ENCODE data around the gene TMPRSS3.

Gene TMPRSS3

DNA sequence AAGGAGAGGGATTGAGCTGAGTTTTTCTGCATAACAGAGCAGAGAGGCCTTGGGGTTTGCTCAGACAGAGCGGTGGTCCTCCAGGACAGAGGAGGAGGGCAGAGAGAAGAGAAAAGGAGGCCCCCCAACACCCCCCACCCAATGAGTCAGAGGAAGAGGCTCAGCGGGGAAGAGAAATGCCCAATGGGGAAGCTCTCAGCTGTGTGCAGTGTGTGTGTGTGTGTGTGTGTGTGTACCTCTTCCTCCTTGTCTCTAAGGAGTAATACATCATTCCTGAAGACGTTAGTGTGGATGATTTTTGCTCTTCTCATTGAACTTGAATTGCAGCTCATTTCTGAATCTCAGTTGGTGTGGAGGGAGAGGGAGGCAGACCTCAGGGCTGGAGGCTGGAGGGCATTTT lies 8.7 kb downstream of the TMPRSS3 start:
- no peak for DNase-seq

- no peak for DNase-seq
These were observed 9.7 kb downstream of the TMPRSS3 start for GRCh38 chr21:42386034-42386591.

DNA sequence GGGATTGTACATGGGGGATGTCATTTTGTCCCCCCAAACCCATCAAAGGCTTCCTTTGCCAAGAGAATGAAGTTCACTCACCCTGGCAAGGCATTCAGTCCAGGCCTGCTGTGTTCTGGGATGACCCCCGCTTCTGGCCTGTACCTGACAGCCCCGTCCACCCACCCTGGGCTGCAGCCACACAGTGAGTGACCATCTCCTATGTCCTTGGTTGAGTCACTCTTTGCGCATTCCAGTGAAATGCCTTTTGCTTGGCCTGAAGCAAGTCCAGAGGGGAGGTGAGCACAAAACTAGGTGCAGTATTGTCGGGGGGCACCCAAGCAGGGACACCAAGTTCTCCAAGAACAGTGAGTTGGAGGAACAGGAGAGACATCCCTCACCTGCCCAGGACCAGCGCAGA lies 10.2 kb downstream of the TMPRSS3 start:
- no peak for DNase-seq

DNA sequence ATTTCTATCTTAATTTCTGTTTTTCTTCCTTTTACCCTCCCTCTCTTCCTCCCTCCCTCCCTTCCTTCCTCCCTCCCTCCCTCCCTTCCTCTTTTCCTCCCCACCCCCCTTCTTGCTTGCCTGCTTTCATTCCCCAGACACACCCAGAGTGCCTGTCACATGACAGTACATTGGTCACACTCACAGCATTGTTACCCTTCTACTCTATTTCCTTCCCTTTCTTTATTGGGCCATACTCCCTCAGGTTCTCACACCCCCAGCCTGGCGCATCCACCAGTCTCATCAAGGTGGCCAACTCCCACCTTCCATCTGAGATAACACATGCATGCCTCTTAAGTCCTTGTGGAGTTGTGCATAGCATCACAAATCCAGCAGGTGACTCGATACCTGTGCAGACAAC lies 10.9 kb downstream of the TMPRSS3 start:
- DNase-seq = no peak

GRCh38 chr21:42384156-42384945 lies 11.5 kb downstream of the TMPRSS3 start:
- no peak for DNase-seq

DNA sequence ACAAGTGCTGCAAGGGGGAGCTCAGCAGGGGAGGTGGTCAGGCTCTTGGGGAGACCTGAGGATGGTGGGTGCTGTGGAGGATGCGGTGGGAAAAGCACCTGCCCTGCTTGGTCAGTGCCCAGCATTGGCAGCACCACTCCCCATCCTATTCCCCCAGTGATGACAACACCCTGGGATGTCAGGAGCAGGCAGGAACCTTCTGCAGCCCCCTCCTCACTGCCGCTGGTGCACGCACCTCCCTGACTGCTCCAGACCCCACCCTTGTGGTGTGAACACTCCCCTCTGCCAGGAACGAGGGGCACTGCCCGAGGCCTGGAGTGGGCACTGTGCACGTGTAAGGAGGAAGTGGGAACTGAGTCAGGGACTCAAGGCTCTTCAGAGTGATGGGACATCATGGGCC lies 12.5 kb downstream of the TMPRSS3 start:
- DNase-seq = no peak

DNA sequence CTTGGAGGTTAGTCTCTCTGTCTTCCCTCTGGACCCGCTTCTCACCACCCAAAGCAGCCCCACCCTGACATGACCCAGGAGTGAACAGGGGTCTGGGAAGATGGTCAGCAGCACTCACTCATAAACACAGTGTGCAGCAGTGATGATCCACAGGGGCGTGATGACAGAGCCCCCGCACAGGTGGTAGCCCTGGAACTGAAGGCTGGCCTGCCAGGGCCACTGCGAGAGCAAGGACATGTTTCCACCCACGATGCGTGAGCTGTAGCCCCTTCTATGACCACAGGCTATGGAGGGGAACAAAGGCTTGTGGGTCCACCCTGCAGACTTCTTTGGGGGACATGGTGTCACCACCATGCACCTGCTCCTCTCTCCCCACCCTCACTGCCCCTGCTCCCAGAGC lies 12.9 kb downstream of the TMPRSS3 start:
- no peak for DNase-seq

- DNase-seq = peak; percentile 36 to 65
These were observed 14.4 kb downstream of the TMPRSS3 start for GRCh38 chr21:42381347-42381984.

GRCh38 chr21:42379426-42380215 lies 16.2 kb downstream of the TMPRSS3 start:
- no peak for DNase-seq

GRCh38 chr21:42378418-42378817 lies 17.4 kb downstream of the TMPRSS3 start:
- DNase-seq = no peak

DNA sequence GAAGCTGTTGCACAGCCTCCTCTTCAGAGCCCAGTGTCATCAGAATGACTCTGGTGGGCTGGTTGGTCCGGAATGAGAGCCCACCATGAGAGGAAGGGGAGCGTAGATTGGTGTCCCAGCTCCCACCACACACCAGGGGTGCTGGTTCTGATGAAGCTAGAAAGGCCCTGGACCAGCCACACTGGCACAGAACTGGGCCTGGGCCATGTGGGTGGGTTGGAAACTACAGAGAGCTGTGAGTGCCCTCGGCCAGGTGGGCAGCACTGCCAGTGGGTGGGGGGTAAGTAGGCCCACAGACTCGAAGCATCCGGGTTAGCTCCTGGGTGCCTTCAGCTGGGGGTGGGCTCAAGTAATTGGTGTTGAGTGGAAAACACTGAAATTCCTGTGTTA lies 17.9 kb downstream of the TMPRSS3 start:
- DNase-seq = no peak

- DNase-seq = no peak
These were observed 18.5 kb downstream of the TMPRSS3 start for GRCh38 chr21:42377211-42377950.

GRCh38 chr21:42376338-42376982 lies 19.4 kb downstream of the TMPRSS3 start:
- no peak for DNase-seq

DNA sequence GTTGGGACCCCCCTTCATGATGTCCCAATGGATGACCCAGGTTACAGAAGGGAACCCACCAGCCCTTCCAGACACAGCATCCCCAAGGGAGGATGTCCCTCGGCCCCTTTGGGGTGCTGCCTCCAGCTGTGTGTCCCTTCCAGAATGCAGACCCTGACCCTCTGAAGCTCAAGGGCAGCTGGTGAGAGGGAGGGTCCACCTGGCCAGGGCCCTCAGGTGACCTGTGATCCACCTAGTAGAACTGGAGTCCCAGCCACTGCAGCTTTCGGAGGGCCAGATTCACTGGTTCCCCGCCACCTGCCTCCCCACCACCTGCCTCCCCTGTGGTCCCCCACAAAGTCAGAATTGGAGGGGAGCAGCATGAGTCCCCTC lies 19.9 kb downstream of the TMPRSS3 start:
- no peak for DNase-seq

- DNase-seq = no peak
These were observed 20.3 kb downstream of the TMPRSS3 start for GRCh38 chr21:42375506-42375905.

GRCh38 chr21:42374864-42375499 lies 20.9 kb downstream of the TMPRSS3 start:
- no peak for DNase-seq

GRCh38 chr21:42374457-42374856 lies 21.4 kb downstream of the TMPRSS3 start:
- DNase-seq = no peak

DNA sequence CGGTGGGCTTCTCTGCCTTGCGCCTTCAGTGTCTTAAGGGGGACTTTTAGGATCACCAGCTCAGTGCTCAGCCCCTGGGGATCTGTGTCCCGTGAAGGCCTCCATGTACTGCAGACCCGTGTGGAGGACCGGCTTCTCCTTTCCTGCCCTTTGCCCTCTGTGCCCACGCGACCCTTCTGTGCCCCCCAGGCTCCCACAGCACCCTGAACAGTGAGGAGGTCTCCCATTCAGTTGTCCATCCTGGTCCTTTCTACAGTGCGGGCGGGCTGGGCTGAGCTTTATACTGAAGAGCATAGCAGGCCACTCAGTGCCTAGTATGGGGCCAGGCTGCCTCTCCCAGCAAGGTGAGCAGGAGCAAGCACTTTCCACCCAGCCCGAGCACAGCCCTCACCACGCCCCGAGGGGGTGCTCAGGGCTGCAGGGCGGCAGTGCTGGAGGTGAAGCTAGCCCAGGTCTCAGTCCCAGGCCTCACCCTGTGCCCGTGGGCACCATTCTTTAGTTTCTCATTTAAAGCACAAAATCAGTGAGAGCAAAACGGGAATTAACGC lies 21.9 kb downstream of the TMPRSS3 start:
- no peak for DNase-seq

DNA sequence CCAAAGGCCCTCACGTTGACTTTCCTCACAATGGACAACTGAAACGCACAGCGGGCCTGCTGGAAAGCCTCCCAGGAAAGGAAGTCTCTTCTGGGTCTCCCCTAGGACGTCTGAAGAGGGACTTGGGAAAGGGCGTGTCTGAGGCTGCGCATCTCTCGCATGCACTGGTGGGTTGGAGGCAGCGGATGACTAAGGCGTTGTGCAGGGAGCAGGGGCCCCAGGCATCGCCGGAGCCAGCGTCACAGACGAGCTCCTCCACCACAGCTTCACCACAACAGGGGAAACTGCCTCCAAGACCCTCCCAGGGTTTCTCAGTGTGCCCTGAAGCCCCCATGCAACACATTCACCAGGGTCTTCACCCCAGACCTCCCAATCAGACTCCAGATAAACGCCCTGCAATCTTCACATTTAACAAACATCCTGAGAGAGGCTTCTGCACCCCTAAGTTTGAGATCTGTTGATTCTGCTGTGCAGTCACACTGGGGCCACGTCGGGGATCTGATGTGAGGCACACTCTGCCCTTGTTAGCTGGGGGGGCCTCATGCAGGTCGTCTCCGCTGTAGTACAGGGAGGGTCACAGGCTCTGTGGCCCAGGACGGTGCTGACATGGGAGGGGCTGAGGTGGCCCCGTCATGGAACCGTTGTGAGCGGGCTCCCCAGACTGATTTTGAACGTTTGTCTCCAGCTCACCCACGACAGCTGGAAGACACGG lies 22.5 kb downstream of the TMPRSS3 start:
- no peak for DNase-seq

DNA sequence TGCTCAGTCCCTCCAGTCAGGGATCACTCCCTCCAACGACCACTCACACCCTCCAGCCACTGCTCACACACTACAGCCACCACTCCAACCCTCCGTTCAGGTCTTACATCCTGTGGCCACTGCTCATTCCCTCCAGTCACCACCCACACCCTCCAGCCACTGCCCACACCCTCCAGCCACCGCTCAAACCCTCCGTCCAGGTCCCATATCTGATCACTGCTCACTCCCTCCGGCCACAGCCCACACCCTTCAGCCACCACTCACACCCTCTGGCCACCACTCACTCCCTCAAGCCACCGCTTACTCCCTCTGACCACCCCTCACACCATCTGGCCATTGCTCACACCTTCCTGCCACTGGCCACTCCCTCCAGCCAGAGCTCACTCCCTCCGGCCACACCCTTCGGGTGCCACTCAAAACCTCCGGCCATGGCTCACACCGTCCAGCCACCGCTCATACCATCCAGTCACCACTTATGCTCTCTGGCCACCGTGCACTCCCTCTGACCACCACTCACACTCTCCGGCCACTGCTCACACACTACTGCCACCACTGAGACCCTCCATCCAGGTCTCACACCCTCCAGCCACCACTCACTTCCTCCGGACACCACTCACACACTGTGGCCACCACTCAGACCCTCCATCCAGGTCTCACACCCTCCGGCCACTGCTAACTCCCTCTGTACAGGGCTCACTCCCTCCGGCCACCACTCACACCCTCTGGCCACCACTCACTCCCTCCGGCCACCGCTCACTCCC lies 24.8 kb downstream of the TMPRSS3 start:
- no peak for DNase-seq
